GM19372 (cell line): Measurements from ENCODE around the gene KLF6.

Experiments used
- ATAC-seq: cut with Tn5 transposase; IDR thresholded peaks from one replicate; pipeline ENCODE4 v1.9.1; 2021; ENCODE audit warnings: mild to moderate bottlenecking, low read depth, moderate library complexity; ENCODE audit not compliant: unreplicated experiment

KLF6 gene

DNA sequence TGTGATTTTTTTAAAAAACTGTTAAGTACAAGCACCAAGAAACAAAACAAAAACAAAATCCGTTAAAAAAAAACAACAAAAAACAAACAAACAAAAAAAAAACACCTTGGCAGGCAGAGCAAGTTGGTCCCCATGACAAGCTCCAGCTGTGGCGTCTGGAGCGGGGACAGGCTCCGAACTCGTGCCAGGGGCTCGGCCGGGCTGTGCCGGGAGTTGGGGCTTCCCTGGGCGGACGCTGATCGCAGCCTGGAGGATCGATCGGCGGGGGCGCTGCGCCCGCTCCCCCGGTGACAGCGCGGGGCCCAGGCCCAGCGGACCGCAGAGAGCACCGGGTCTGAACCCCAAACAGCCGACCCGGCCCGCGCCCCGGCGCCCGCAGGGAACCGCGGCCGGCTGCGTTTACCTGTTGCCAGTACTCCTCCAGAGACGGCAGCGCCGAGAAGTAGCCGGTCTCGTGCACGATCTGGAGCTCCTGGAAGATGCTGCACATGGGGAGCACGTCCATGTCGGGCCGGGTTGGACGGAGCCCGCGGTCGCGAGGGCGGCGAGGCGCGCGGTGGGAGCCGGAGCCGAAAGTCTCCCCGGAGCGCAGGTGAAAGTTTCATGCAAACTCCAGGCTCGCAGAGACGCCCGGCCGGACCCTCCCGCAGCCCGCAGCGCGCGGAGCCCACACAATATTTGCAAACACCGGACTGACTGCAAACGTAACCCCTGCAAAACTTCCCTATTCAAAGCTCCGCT is at the start of gene KLF6:
Gene KLF6, minus strand, starts transcription at position 700 of the 741 bp plus-strand sequence. Its CDS starts 195 bp downstream, at position 505.
- ATAC-seq, result no peak

GRCh38 chr10:3834404-3834803 is 49.4 kb upstream of the KLF6 start:
- no peak for ATAC-seq

- ATAC-seq, result no peak
These were observed 48.0 kb upstream of the KLF6 start for GRCh38 chr10:3833046-3833445.

DNA sequence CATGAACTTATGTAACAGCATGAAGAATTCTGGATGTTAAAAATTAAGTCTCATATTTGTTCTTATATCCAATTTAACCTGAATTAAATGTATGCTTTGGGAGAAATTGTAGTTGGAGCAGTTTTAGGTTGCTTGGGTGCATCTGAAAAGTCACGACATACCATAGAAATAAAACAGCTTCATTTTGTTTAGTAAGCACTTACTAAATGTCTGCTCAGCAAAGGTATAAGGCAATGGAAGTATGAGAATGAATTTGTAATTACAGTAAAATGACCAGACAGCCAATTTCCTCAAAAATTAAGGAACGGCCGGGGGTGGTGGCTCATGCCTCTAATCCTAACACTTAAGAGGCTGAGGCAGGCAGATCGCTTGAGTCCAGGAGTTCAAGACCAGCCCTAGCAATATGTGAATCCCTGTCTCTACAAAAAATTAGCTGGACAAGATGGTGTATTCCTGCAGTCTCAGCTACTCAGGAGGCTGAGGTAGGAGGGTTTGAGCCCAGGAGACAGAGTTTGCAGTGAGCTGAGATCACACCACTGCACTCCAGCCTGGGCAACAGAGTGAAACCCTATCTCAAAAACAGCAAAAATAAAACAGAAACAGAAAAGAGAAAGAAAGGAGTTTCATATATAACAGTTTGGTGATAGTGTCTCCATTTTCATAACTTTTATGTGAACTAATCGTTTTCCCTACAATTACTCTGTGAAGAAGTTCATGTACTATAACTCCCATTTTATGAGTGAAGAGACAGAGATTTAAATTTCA is 47.2 kb upstream of the KLF6 start:
- no peak for ATAC-seq

- ATAC-seq, result no peak
These were observed 46.6 kb upstream of the KLF6 start for GRCh38 chr10:3831608-3832007.

DNA sequence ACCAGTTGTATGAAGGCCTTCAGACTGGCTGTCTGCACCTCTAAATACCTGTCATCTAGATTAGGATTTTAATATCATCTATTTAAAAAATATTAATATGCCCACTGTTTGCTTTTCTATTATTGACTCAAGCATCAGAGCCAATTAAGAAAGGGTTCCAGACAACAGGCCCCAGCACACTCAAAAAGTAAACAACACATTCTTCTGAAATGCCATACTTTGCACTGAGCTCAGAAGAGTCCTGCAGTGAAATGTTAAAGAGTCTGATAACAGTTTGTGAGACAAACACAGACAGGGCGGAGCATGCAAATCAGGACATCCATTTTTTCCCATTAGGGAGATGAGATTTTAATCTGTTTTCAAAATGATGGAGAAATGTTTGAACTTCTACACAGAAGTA is 45.9 kb upstream of the KLF6 start:
- ATAC-seq, result no peak

GRCh38 chr10:3829156-3830050 is 44.4 kb upstream of the KLF6 start:
- no peak for ATAC-seq

- ATAC-seq, result no peak
These were observed 43.6 kb upstream of the KLF6 start for GRCh38 chr10:3828404-3829155.

- ATAC-seq, result no peak
These were observed 42.9 kb upstream of the KLF6 start for GRCh38 chr10:3827768-3828403.

GRCh38 chr10:3827266-3827665 is 42.3 kb upstream of the KLF6 start:
- no peak for ATAC-seq

GRCh38 chr10:3825862-3826351 is 40.9 kb upstream of the KLF6 start:
- ATAC-seq, result no peak

DNA sequence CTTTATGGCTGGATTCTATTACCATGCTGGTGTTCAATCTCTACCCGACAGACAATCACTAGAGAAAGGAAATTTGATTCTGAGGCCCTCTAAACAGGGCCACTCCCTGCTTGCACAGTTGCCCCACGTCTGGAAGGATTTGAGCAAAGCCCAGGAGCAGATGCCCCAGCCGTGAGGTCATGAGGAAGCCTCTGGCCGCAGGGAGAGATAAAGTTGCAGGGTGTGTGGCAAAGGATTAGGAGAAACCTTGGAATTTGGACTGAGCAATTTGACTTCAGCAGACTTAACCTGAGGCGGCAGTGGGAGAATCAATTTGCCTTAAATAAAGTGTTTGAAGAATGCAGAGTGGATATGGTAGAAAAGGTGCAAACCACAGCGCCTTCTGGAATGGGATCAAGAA is 40.2 kb upstream of the KLF6 start:
- ATAC-seq, result no peak

GRCh38 chr10:3822541-3823330 is 37.7 kb upstream of the KLF6 start:
- ATAC-seq, result no peak

GRCh38 chr10:3820255-3820654 is 35.2 kb upstream of the KLF6 start:
- ATAC-seq, result no peak

DNA sequence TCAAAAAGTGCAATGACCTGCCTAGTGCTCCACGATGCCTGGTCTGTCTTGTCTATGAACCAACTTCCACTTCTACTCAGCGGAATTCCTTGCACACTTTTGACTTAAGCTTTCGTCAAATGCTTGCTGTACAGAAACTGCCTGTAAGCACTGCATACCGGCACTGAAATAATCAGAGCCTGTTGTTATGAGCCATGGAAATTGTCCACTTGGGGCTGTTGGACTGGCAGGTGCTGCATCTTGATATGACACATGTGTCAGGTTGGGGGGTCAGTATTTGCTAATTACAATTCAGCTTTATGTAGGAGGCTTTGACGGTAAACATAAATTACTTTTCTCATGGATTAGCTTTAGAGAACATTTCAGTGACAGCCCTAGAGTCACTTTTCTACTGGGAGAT is 32.0 kb upstream of the KLF6 start:
- ATAC-seq, result no peak

DNA sequence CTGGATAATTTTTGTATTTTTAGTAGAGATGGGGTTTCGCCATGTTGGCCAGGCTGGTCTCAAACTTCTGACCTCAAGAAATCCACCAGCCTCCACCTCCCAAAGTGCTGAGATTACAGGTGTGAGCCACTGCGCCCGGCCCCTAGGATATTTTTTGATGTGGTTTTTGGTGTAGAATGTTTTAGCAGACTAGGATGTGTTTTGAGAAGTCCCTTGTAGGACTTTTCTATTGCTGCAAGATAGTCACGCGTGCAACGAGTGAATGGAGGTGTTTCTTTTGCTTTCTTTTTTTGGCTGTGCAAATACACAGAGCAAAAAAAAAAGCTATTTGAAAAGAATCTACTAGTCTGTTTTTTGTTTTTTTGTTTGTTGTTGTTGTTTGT is 29.8 kb upstream of the KLF6 start:
- ATAC-seq, result no peak

- ATAC-seq, result no peak
These were observed 29.2 kb upstream of the KLF6 start for GRCh38 chr10:3813986-3814837.

GRCh38 chr10:3813267-3813666 is 28.3 kb upstream of the KLF6 start:
- no peak for ATAC-seq
